AG09309 (cell line): Measurements from ENCODE around the gene HBD.

Experiments
- DNase-seq: peaks from one replicate; pipeline ENCODE4 v3.0.0-alpha.2; 2010; ENCODE audit warnings: low read depth
- H3K4me3 ChIP-seq: 2 replicates; pipeline ENCODE4 v1.5.1; 2011; ENCODE audit warnings: mild to moderate bottlenecking, low read depth, low read length, moderate library complexity; ENCODE audit not compliant: control insufficient read depth
- CTCF ChIP-seq: IDR thresholded peaks from 2 replicates; pipeline ENCODE4 v1.5.1; 2011; ENCODE audit warnings: mild to moderate bottlenecking, low read depth, low read length, inconsistent platforms; ENCODE audit not compliant: insufficient read depth, control insufficient read depth; ENCODE audit errors: missing control alignments

Gene HBD

GRCh38 chr11:5232176-5232575 lies 2.1 kb downstream of the HBD start:
- TF ChIP-seq CTCF, result no peak
- DNase-seq, result no peak
- H3K4me3 ChIP-seq, result no peak overlapping the region

DNA sequence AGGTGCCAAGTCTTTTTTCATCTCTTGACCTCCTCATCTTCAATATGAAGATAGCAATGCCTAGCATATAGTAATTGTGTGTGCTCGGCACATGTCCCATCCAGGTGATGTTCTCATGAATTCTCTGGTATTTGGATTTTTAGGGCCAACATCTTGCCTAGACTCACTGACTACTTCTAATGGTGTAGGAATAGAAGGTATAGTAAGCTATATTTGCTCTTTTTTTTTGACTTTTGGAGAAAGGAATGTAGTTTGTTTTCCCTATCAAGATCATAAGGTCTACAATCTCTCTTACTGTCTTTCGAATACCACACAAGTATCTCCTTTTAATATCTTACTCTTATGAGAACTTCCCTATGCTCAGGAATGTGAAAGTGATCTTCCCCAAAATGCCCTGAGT lies 3.2 kb downstream of the HBD start:
- no peak for DNase-seq
- TF ChIP-seq CTCF, result no peak
- H3K4me3 ChIP-seq, result no peak overlapping the region

DNA sequence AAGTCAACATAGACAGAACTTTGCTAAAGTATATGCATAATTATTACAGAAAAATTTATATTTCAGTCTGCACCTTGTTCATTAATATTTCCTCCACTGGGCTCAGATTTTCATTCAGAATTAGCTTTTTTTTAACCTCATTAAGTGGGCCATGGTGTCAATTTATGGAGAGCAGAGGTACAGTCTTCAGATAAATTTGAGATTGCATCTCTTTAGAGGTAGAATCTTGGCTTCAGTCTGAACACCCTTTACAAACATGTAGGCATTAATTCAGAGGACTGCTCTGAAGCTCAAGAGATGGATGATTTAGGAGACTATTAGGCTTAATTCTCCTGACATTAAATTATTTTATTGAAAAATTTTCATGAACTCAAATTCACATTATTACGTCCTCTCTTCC lies 4.0 kb downstream of the HBD start:
- no peak for DNase-seq
- TF ChIP-seq CTCF, result no peak
- no peak overlapping the region for H3K4me3 ChIP-seq

- no peak overlapping the region for H3K4me3 ChIP-seq
- TF ChIP-seq CTCF, result no peak
- DNase-seq, result no peak
These were observed 4.5 kb downstream of the HBD start for GRCh38 chr11:5229796-5230195.

DNA sequence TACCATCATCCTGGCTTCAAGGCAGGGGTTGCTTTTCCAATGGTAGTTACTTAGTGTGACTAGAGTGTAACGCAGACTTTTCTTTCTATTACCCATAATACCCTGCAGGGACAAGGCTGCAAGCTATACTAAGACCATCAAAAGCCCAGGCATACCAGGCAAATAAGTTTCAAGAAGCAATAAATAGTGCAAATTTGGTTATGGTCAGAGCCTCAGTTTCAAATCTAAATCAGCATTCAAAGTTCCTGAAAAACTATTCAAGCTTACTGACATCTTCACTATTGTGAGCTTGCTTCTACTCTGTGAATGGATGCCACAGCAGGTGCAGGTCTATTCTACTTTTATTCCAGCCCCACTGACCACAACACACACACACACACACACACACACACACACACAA lies 4.9 kb downstream of the HBD start:
- H3K4me3 ChIP-seq, result no peak overlapping the region
- TF ChIP-seq CTCF, result no peak

GRCh38 chr11:5228124-5228523 lies 6.2 kb downstream of the HBD start:
- no peak for DNase-seq
- no peak for TF ChIP-seq CTCF
- no peak overlapping the region for H3K4me3 ChIP-seq

More for the DNA sequence above, 4.9 kb downstream of the HBD start:
- no peak for DNase-seq

GRCh38 chr11:5227681-5228080 lies 6.6 kb downstream of the HBD start:
- TF ChIP-seq CTCF, result no peak
- H3K4me3 ChIP-seq, result no peak overlapping the region
- no peak for DNase-seq
